Measurements from ENCODE around the gene ST8SIA4.

GRCh38 chr5:100788417-100788816 is 114.7 kb downstream of the ST8SIA4 start:
- TF ChIP-seq, protein P1, sequence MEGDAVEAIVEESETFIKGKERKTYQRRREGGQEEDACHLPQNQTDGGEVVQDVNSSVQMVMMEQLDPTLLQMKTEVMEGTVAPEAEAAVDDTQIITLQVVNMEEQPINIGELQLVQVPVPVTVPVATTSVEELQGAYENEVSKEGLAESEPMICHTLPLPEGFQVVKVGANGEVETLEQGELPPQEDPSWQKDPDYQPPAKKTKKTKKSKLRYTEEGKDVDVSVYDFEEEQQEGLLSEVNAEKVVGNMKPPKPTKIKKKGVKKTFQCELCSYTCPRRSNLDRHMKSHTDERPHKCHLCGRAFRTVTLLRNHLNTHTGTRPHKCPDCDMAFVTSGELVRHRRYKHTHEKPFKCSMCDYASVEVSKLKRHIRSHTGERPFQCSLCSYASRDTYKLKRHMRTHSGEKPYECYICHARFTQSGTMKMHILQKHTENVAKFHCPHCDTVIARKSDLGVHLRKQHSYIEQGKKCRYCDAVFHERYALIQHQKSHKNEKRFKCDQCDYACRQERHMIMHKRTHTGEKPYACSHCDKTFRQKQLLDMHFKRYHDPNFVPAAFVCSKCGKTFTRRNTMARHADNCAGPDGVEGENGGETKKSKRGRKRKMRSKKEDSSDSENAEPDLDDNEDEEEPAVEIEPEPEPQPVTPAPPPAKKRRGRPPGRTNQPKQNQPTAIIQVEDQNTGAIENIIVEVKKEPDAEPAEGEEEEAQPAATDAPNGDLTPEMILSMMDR (IDR thresholded peaks at IDR 0.05) = no peak
- TF ChIP-seq EP300 (IDR thresholded peaks at IDR 0.05) (no peak), POLR2AphosphoS5 (IDR thresholded peaks at IDR 0.05) (no peak)

Measured in upper lobe of left lung (tissue), 4 donors.